Ureter (tissue), 1 donor: Measurements from ENCODE around the gene PAK5. TPM values are rescaled to one million over a fixed set of nuclear protein-coding genes. Genes with fewer than 3 reads are reported as not detected.

Experiments used
- DNase-seq: peaks from one replicate; pipeline ENCODE4 v3.0.0-alpha.2; 2020; ENCODE audit warnings: low spot score
- total RNA-seq: library from RNA; stranded (reverse); gene quantifications from one replicate; pipeline ENCODE4 v1.2.4, GENCODE V29; 2023
- donor health status: DM: yes; HTN: yes; CAD: no.

PAK5 gene
- total RNA-seq, 1 donor from 2014 or later: 0.13 TPM

- no peak for DNase-seq
Measured at GRCh38 chr20:9789131-9789530, 49.7 kb downstream of the PAK5 start.

- no peak for DNase-seq
Measured at GRCh38 chr20:9775176-9775575, 63.7 kb downstream of the PAK5 start.

GRCh38 chr20:9769954-9770353 lies 68.9 kb downstream of the PAK5 start:
- DNase-seq: no peak

- DNase-seq: no peak
Measured at GRCh38 chr20:9761476-9761875, 77.4 kb downstream of the PAK5 start.

- no peak for DNase-seq
Measured at GRCh38 chr20:9759392-9759791, 79.5 kb downstream of the PAK5 start.

GRCh38 chr20:9758752-9759151 lies 80.1 kb downstream of the PAK5 start:
- no peak for DNase-seq

GRCh38 chr20:9756660-9757059 lies 82.2 kb downstream of the PAK5 start:
- DNase-seq: no peak

- DNase-seq: no peak
Measured at GRCh38 chr20:9755301-9755700, 83.6 kb downstream of the PAK5 start.

- DNase-seq: no peak
Measured at GRCh38 chr20:9744551-9744950, 94.3 kb downstream of the PAK5 start.

GRCh38 chr20:9743871-9744270 lies 95.0 kb downstream of the PAK5 start:
- no peak for DNase-seq

GRCh38 chr20:9742821-9743220 lies 96.1 kb downstream of the PAK5 start:
- DNase-seq: no peak

- no peak for DNase-seq
Measured at GRCh38 chr20:9741996-9742395, 96.9 kb downstream of the PAK5 start.

- no peak for DNase-seq
Measured at GRCh38 chr20:9740486-9740885, 98.4 kb downstream of the PAK5 start.

GRCh38 chr20:9739991-9740390 lies 98.9 kb downstream of the PAK5 start:
- no peak for DNase-seq

GRCh38 chr20:9736373-9736772 lies 102.5 kb downstream of the PAK5 start:
- DNase-seq: no peak

GRCh38 chr20:9723501-9724202 lies 115.2 kb downstream of the PAK5 start:
- DNase-seq: no peak

- DNase-seq: no peak
Measured at GRCh38 chr20:9711872-9712271, 127.0 kb downstream of the PAK5 start.

GRCh38 chr20:9710685-9711084 lies 128.2 kb downstream of the PAK5 start:
- DNase-seq: no peak

GRCh38 chr20:9705722-9706476 lies 133.0 kb downstream of the PAK5 start:
- no peak for DNase-seq

GRCh38 chr20:9699181-9699580 lies 139.7 kb downstream of the PAK5 start:
- no peak for DNase-seq

GRCh38 chr20:9689041-9689440 lies 149.8 kb downstream of the PAK5 start:
- DNase-seq: no peak

- no peak for DNase-seq
Measured at GRCh38 chr20:9686866-9687265, 152.0 kb downstream of the PAK5 start.

- DNase-seq: no peak
Measured at GRCh38 chr20:9686455-9686854, 152.4 kb downstream of the PAK5 start.
